HEK293 (cell line): Measurements from ENCODE around the gene RNF111.

Experiments
- PRDM4 ChIP-seq: fragments of 450-650 bp; formaldehyde crosslinking; IDR thresholded peaks from 2 replicates; pipeline ENCODE4 v1.5.1; 2017; ENCODE audit warnings: missing biosample characterization, missing genetic modification characterization
- TSHZ1 ChIP-seq: fragments of 450-650 bp; formaldehyde crosslinking; IDR thresholded peaks from 2 replicates; pipeline ENCODE4 v1.5.1; 2016; ENCODE audit warnings: missing biosample characterization, missing genetic modification characterization, borderline replicate concordance
- ZFHX2 ChIP-seq: fragments of 450-650 bp; formaldehyde crosslinking; conservative IDR thresholded peaks from 2 replicates; pipeline ENCODE4 v1.5.1; 2016; ENCODE audit warnings: missing biosample characterization, missing genetic modification characterization
- ZNF558 ChIP-seq: fragments of 450-650 bp; formaldehyde crosslinking; IDR thresholded peaks from 2 replicates; pipeline ENCODE4 v1.5.1; 2016; ENCODE audit warnings: missing biosample characterization, missing genetic modification characterization
- ZNF624 ChIP-seq: fragments of 450-650 bp; formaldehyde crosslinking; IDR thresholded peaks from 2 replicates; pipeline ENCODE4 v1.5.1; 2017; ENCODE audit warnings: missing biosample characterization, missing genetic modification characterization
- ZNF660 ChIP-seq: fragments of 450-650 bp; IDR thresholded peaks from 2 replicates; pipeline ENCODE4 v1.5.1; 2018; ENCODE audit warnings: missing biosample characterization, mild to moderate bottlenecking, missing genetic modification characterization
- ZXDB ChIP-seq: fragments of 450-650 bp; formaldehyde crosslinking; IDR thresholded peaks from 2 replicates; pipeline ENCODE4 v1.5.1; 2016; ENCODE audit warnings: missing biosample characterization, missing genetic modification characterization
- TF ChIP-seq, protein P1 (sequence below): fragments of 450-650 bp; formaldehyde crosslinking; IDR thresholded peaks from 2 replicates; pipeline ENCODE4 v1.5.1; 2016; ENCODE audit warnings: missing biosample characterization, missing genetic modification characterization
- TF ChIP-seq, protein P2 (sequence below): fragments of 450-650 bp; formaldehyde crosslinking; IDR thresholded peaks from 2 replicates; pipeline ENCODE4 v1.5.1; 2016; ENCODE audit warnings: missing biosample characterization, missing genetic modification characterization
- TF ChIP-seq, protein P3 (sequence below): sonication (generic); formaldehyde crosslinking; IDR thresholded peaks from 2 replicates; pipeline ENCODE4 v1.8.1; 2022; ENCODE audit warnings: mild to moderate bottlenecking, moderate library complexity, missing genetic modification reagents
- TF ChIP-seq, protein P4 (sequence below): fragments of 450-650 bp; formaldehyde crosslinking; IDR thresholded peaks from 2 replicates; pipeline ENCODE4 v1.5.1; 2016; ENCODE audit warnings: missing biosample characterization, missing genetic modification characterization, low read depth

GRCh38 chr15:59048897-59049296 lies 61.4 kb downstream of the RNF111 start:
- TF ChIP-seq, protein P1, sequence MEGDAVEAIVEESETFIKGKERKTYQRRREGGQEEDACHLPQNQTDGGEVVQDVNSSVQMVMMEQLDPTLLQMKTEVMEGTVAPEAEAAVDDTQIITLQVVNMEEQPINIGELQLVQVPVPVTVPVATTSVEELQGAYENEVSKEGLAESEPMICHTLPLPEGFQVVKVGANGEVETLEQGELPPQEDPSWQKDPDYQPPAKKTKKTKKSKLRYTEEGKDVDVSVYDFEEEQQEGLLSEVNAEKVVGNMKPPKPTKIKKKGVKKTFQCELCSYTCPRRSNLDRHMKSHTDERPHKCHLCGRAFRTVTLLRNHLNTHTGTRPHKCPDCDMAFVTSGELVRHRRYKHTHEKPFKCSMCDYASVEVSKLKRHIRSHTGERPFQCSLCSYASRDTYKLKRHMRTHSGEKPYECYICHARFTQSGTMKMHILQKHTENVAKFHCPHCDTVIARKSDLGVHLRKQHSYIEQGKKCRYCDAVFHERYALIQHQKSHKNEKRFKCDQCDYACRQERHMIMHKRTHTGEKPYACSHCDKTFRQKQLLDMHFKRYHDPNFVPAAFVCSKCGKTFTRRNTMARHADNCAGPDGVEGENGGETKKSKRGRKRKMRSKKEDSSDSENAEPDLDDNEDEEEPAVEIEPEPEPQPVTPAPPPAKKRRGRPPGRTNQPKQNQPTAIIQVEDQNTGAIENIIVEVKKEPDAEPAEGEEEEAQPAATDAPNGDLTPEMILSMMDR, result no peak
- no peak for TF ChIP-seq ZFHX2 (tag by site-specific recombination)
- TF ChIP-seq, protein P2, sequence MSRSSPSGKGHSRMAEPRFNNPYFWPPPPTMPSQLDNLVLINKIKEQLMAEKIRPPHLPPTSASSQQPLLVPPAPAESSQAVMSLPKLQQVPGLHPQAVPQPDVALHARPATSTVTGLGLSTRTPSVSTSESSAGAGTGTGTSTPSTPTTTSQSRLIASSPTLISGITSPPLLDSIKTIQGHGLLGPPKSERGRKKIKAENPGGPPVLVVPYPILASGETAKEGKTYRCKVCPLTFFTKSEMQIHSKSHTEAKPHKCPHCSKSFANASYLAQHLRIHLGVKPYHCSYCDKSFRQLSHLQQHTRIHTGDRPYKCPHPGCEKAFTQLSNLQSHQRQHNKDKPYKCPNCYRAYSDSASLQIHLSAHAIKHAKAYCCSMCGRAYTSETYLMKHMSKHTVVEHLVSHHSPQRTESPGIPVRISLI (tag by site-specific recombination), result no peak
- no peak for TF ChIP-seq ZNF660 (tag by site-specific recombination)
- no peak for TF ChIP-seq ZNF624 (tag by site-specific recombination)
- TF ChIP-seq, protein P3, sequence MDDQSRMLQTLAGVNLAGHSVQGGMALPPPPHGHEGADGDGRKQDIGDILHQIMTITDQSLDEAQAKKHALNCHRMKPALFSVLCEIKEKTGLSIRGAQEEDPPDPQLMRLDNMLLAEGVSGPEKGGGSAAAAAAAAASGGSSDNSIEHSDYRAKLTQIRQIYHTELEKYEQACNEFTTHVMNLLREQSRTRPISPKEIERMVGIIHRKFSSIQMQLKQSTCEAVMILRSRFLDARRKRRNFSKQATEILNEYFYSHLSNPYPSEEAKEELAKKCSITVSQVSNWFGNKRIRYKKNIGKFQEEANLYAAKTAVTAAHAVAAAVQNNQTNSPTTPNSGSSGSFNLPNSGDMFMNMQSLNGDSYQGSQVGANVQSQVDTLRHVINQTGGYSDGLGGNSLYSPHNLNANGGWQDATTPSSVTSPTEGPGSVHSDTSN (CRISPR knock-in tag), result no peak
- TF ChIP-seq TSHZ1 (tag by site-specific recombination), result no peak
- no peak for TF ChIP-seq ZXDB
- no peak for TF ChIP-seq ZNF558 (tag by site-specific recombination)
- no peak for TF ChIP-seq PRDM4 (tag by site-specific recombination)
- TF ChIP-seq, protein P4, sequence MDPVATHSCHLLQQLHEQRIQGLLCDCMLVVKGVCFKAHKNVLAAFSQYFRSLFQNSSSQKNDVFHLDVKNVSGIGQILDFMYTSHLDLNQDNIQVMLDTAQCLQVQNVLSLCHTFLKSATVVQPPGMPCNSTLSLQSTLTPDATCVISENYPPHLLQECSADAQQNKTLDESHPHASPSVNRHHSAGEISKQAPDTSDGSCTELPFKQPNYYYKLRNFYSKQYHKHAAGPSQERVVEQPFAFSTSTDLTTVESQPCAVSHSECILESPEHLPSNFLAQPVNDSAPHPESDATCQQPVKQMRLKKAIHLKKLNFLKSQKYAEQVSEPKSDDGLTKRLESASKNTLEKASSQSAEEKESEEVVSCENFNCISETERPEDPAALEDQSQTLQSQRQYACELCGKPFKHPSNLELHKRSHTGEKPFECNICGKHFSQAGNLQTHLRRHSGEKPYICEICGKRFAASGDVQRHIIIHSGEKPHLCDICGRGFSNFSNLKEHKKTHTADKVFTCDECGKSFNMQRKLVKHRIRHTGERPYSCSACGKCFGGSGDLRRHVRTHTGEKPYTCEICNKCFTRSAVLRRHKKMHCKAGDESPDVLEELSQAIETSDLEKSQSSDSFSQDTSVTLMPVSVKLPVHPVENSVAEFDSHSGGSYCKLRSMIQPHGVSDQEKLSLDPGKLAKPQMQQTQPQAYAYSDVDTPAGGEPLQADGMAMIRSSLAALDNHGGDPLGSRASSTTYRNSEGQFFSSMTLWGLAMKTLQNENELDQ (tag by site-specific recombination), result no peak
